Sigmoid colon (tissue), 7 donors: ENCODE measurements around the gene NMNAT3. TPM values are rescaled to one million over a fixed set of nuclear protein-coding genes. Genes with fewer than 3 reads are reported as not detected.

Experiments
- DNase-seq: peaks from one replicate; pipeline ENCODE4 v3.0.0-alpha.2; 2019
- H3K27ac ChIP-seq, 4 donors: fragments of 200-600 bp; sonication (generic); one replicate each; pipeline ENCODE4 v1.5.1; 2016 to 2019; ENCODE audit warnings: mild to moderate bottlenecking in 1 of 4
- H3K27me3 ChIP-seq, 3 donors: fragments of 200-600 bp; sonication (generic); one replicate each; pipeline ENCODE4 v1.5.1; 2019; ENCODE audit warnings: mild to moderate bottlenecking in 1 of 3
- H3K36me3 ChIP-seq, 4 donors: fragments of 200-600 bp; sonication (generic); one replicate each; pipeline ENCODE4 v1.5.1; 2016 to 2019
- H3K4me1 ChIP-seq, 4 donors: fragments of 200-600 bp; sonication (generic); one replicate each; pipeline ENCODE4 v1.5.1; 2017 to 2019
- H3K4me3 ChIP-seq, 4 donors: fragments of 200-600 bp; sonication (generic); one replicate each; pipeline ENCODE4 v1.5.1; 2017 to 2019; ENCODE audit warnings: mild to moderate bottlenecking in 2 of 4, moderate library complexity in 1 of 4
- H3K9me3 ChIP-seq, 4 donors: fragments of 200-600 bp in 3 of 4; sonication (generic) in 3 of 4; one replicate each; pipeline versions ENCODE4 v1.5.1 to v1.6.1; 2013 to 2019
- CTCF ChIP-seq, 4 experiments: fragments of 450-650 bp in 3 of 4; fragments of 200-600 bp in 1 of 4; IDR thresholded peaks; one replicate each; pipeline ENCODE4 v1.5.1; 2016 to 2019; ENCODE audit warnings: antibody characterized with exemption in 4 of 4, mild to moderate bottlenecking in 3 of 4, moderate library complexity in 2 of 4
- EP300 ChIP-seq, 4 donors: sonication (generic); formaldehyde crosslinking; IDR thresholded peaks; one replicate each; pipeline ENCODE4 v1.6.1; 2017; ENCODE audit warnings: antibody characterized with exemption in 4 of 4
- POLR2A ChIP-seq, 2 donors: fragments of 450-650 bp; IDR thresholded peaks; one replicate each; pipeline ENCODE4 v1.6.1; 2016; ENCODE audit warnings: antibody characterized with exemption in 2 of 2, mild to moderate bottlenecking in 2 of 2, moderate library complexity in 2 of 2
- POLR2AphosphoS5 ChIP-seq, 4 donors: sonication (generic); formaldehyde crosslinking; IDR thresholded peaks; one replicate each; pipeline ENCODE4 v1.6.1; 2017; ENCODE audit warnings: antibody characterized with exemption in 4 of 4
- WGBS, 2 donors: extraction: QIAGEN DNeasy Blood & Tissue Kit; methylation state at CpG; one replicate each; pipeline ENCODE4 v1.1.7; 2013; 5-methylcytosine and 5-hydroxymethylcytosine counted together
- intact Hi-C: fragments of 100-400 bp; cut with DNase I; formaldehyde crosslinking; loops from one replicate; pipeline ENCODE4 v1.15.1; 2023
- polyA plus RNA-seq, 3 donors: library from polyadenylated mRNA; stranded (reverse); fragments of 200-250 nt; gene quantifications; one replicate each; pipeline ENCODE4 v1.2.3, GENCODE V29; 2013
- total RNA-seq, 4 donors: library from RNA; depleted of rRNA; stranded (reverse); fragments of >200 nt; gene quantifications; one replicate each; pipeline ENCODE4 v1.1.0, GENCODE V29; 2016
- donor health status: healthy with polysubstance abuse.
- donor health status: Bipolar disorder and iron deficiency.
- donor health status: healthy.

Gene NMNAT3
- total and polyA plus RNA-seq, 7 donors: 3.4 to 24.6 (median 10.0) TPM

GRCh38 chr3:139519998-139520737, 157.6 kb downstream of the NMNAT3 start:
- no peak for DNase-seq
- Histone ChIP-seq H3K9me3 (no peaks in the 10 kb centered on the region), H3K4me3 (no peak overlapping the region), H3K4me1 (no peaks in the 10 kb centered on the region), H3K27ac (no peak overlapping the region), H3K27me3 (no peaks in the 10 kb centered on the region), H3K36me3 (no peaks in the 10 kb centered on the region)
- no peak for TF ChIP-seq POLR2A (IDR thresholded peaks at IDR 0.05)
- TF ChIP-seq CTCF (IDR thresholded peaks at IDR 0.05): no peak
- 72 to 81% methylated on average over 7 of the region's 7 CpGs for WGBS, 2 donors
- intact Hi-C loops: no loop called here

DNA sequence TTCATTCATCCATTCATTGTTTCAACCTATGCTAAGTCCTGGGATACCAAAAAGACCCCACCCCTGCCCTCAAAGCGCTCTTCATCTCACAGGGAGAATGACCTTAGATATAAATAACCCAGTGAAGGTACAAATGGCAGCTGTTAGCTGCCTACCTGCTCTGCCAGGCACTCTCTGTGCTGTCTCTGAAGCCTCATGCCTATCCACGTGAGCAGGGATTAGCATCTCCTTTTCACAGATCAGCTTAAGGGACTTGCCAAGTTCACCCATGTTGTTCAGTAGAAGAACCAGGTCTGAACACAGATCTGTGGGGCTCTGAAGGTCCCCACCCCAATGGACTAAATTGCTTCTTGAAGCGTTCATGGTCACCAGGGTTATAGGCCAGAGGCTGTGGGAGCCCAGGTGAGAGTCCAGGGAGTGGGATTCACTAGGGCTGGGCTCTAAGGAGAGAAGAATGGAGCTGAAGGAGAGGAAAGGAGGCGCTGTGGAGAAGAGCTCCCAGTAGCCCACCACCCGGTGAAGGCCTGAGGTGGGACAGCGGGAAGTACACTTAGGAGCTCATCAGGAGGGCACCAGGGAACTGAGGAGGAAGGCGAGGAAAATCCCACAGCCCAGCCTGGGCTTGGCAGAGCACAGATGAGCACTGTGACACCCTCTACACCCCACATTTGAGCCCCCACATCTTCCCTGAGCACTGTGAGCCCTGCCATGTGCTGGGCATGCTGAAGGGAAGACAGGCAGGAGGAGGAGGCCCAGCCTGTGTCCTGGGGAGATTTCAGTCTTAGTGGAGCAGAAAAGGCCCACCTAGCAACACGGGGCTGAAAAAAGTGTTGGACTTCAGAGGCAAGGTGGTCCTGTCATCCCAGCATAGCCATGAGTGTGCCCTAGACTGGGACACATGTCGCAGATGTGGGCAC, 158.6 kb downstream of the NMNAT3 start:
- DNase-seq: no peak
- Histone ChIP-seq H3K27me3 (no peaks in the 10 kb centered on the region), H3K27ac (no peak overlapping the region), H3K4me3 (no peak overlapping the region), H3K9me3 (no peaks in the 10 kb centered on the region), H3K4me1 (no peaks in the 10 kb centered on the region), H3K36me3 (no peaks in the 10 kb centered on the region)
- TF ChIP-seq POLR2A (IDR thresholded peaks at IDR 0.05) (no peak), POLR2AphosphoS5 (IDR thresholded peaks at IDR 0.05) (no peak), EP300 (IDR thresholded peaks at IDR 0.05) (no peak), CTCF (IDR thresholded peaks at IDR 0.05) (no peak)
- intact Hi-C loops: no loop called here
- WGBS, 2 donors: 93 to 95% methylated on average over 9 of the region's 9 CpGs

DNA sequence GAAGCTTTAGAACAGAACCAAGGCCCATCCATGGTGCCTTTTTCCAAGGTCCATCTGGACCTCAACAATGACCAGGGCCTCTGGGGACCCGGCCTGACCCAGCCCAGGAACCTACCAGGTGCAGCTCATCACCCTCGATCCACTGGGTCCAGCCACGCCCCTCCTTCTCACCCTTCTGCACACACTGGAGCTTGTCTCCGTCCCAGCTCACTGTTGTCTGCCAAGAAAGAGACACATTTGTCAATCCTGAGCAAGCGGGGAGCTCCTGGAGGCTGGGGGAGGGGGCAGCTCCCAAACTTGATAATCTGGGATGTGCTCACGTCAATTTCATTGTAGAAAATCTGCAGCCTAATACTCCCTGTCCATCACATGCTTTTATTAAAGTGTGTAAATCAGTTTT, 159.5 kb downstream of the NMNAT3 start:
- DNase-seq: no peak
- Histone ChIP-seq H3K9me3 (no peaks in the 10 kb centered on the region), H3K4me1 (no peaks in the 10 kb centered on the region), H3K36me3 (no peaks in the 10 kb centered on the region), H3K4me3 (no peak overlapping the region), H3K27ac (no peak overlapping the region), H3K27me3 (no peaks in the 10 kb centered on the region)
- no peak for TF ChIP-seq POLR2AphosphoS5 (IDR thresholded peaks at IDR 0.05)
- no peak for TF ChIP-seq POLR2A (IDR thresholded peaks at IDR 0.05)
- no peak for TF ChIP-seq CTCF (IDR thresholded peaks at IDR 0.05)
- TF ChIP-seq EP300 (IDR thresholded peaks at IDR 0.05): no peak
- WGBS, 2 donors: 74 to 78% methylated on average over 6 of the region's 6 CpGs
- intact Hi-C loops: no loop called here

DNA sequence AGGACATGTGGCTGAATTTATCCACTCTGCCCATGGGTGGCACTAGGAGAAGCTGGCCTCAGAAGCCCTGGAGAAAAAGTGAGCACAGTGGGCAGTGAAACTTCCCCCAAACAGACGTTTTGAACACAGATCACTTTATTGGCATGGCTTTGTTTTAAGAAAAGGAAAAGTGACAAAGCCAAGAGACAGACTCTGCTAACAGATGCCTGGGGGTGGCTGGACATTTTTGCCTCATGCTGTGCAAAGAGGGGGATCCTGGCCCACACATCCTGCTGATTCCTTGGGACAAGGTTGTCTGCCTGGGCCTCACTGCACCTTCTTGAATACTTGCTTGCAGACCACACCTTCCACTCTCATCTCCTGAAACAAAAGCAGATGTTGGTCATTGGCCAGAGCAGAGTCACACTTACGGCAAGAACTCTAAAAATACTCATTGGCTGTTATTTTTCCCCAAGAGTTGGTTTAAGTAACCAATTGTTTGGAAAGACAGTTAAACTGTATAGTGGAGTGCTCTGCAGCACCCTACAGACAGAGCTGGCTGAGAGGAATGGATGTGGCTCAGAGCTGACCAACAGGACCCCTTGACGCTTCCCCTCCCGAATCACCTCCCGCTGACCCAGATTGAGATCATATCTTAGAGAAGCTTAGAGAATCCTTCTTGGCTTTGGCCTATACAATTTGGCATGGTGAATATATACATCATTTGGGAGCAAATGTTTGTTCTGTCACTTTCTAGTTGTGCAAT, 160.3 kb downstream of the NMNAT3 start:
- no peaks in the 10 kb centered on the region for H3K27me3 ChIP-seq
- DNase-seq: no peak
- intact Hi-C loops: no loop called here
- no peaks in the 10 kb centered on the region for H3K4me1 ChIP-seq
- no peaks in the 10 kb centered on the region for H3K9me3 ChIP-seq
- TF ChIP-seq EP300 (IDR thresholded peaks at IDR 0.05) (no peak), CTCF (IDR thresholded peaks at IDR 0.05) (no peak), POLR2AphosphoS5 (IDR thresholded peaks at IDR 0.05) (no peak), POLR2A (IDR thresholded peaks at IDR 0.05) (no peak)
- no peaks in the 10 kb centered on the region for H3K36me3 ChIP-seq
- no peak overlapping the region for H3K4me3 ChIP-seq
- 83 to 86% methylated on average over 5 of the region's 5 CpGs for WGBS, 2 donors
- no peak overlapping the region for H3K27ac ChIP-seq
